LNCaP clone FGC (cell line): ENCODE results near the gene APCDD1L.
"Not testable (repeated sequence)": the region's sequence is repeated elsewhere in the genome, so short reads cannot be mapped to it uniquely, and the experiment has no call there.

Experiments used
- DNase-seq: peaks from one replicate; pipeline ENCODE4 v3.0.0-alpha.2; 2011; ENCODE audit warnings: low read depth
- H3K4me3 ChIP-seq: 2 replicates; pipeline ENCODE4 v1.5.1; 2011; ENCODE audit warnings: mild to moderate bottlenecking, low read depth, low read length, control low read depth
- CTCF ChIP-seq: IDR thresholded peaks from 2 replicates; pipeline ENCODE4 v1.5.1; 2012; ENCODE audit warnings: mild to moderate bottlenecking; ENCODE audit not compliant: control insufficient read depth, insufficient read depth; ENCODE audit errors: extremely low read depth

Gene APCDD1L

DNA sequence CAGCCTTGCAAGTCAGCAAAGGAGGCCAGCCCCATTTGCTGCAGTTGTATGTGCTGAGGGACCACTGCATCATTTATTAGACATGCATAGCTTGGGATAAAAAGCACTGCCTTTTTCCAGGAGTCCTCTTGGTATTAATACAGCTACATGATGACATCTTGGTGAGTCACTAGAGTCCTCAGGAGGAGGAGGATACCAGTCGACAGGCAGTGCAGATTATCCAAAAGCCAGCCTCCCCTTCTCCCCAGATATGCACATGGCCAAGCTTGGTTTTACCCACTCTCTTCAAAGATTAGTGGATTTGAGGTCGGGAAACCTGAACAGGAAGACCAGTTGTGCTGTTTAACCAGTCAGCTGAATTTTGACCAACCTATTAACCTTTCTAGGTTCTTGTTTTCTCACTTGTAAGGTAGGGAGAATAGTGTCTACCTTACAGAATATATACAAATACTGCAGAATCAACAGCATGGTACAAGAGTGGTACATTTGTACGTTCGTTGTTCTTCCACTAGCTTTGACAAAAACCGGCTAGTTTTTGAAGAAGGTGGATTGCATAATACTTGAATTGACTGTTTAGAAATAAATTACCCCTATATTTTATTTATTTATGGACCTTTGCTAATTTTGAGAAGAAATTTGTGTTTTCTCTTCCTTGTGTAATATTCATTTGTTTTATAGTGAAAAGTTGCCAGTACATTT lies 94.3 kb downstream of the APCDD1L start:
- TF ChIP-seq CTCF: no peak
- no peak for DNase-seq
- no peak overlapping the region for H3K4me3 ChIP-seq

- DNase-seq: no peak
- no peak overlapping the region for H3K4me3 ChIP-seq
- no peak for TF ChIP-seq CTCF
Observed at GRCh38 chr20:58418949-58419748, 96.0 kb downstream of the APCDD1L start.

DNA sequence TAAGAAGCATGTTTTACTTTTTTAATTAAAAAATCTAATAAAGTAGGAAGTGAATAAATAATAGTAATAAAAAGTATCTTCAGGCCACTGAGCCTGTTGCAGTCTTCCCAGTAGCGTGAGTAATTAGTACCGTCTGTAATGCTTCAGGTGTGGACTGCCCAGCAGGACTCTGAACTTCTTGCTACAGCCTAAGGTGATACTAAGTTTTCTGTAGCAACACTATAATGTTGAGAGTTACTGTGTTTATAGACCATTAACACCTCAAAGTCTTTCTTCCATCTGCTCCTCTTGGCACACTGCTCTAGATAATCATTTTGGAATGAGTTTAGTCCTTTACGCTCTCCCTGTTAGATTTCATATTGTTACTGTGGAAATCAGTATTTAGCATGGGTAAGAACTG lies 97.8 kb downstream of the APCDD1L start:
- DNase-seq: no peak
- no peak overlapping the region for H3K4me3 ChIP-seq
- TF ChIP-seq CTCF: no peak

GRCh38 chr20:58416835-58417234 lies 98.4 kb downstream of the APCDD1L start:
- TF ChIP-seq CTCF: no peak

DNA sequence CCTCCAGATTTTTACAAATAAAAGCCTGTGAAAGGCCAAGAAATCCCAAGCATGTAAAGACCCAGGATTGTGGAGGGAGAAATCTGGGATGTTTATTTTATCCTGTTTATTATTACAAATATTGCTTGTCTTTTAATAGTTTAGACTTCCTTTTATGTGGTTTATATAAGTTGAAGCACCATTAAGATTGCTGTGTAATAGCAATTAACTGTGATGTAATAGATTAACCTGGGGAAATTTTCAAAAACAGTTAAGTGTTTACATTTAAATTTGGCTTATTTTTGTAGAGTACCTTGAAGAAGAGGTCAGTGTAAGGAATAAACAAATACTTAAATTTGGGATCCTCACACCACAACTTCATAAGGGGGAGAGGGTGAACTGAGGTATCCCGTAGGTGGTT lies 99.1 kb downstream of the APCDD1L start:
- no peak for DNase-seq
- TF ChIP-seq CTCF: no peak
- no peak overlapping the region for H3K4me3 ChIP-seq

More at GRCh38 chr20:58416835-58417234, 98.4 kb downstream of the APCDD1L start:
- no peak overlapping the region for H3K4me3 ChIP-seq
- DNase-seq: no peak

DNA sequence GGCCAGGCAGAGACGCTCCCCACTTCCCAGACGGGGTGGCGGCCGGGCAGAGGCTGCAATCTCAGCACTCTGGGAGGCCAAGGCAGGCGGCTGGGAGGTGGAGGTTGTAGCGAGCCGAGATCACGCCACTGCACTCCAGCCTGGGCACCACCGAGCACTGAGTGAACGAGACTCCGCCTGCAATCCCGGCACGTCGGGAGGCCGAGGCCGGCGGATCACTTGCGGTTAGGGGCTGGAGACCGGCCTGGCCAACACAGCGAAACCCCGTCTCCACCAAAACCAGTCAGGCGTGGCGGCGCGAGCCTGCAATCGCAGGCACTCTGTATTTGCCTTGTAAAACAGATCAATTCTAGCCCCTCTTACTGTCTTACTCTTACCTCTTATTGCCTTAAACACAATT lies 100.4 kb downstream of the APCDD1L start:
- not testable (repeated sequence) for DNase-seq, H3K4me3 ChIP-seq

GRCh38 chr20:58414216-58414615 lies 101.0 kb downstream of the APCDD1L start:
- not testable (repeated sequence) for H3K4me3 ChIP-seq, DNase-seq
